Measurements from ENCODE around the gene RAD51B.
"Not testable (repeated sequence)": the region's sequence is repeated elsewhere in the genome, so short reads cannot be mapped to it uniquely, and the experiment has no call there.

DNA sequence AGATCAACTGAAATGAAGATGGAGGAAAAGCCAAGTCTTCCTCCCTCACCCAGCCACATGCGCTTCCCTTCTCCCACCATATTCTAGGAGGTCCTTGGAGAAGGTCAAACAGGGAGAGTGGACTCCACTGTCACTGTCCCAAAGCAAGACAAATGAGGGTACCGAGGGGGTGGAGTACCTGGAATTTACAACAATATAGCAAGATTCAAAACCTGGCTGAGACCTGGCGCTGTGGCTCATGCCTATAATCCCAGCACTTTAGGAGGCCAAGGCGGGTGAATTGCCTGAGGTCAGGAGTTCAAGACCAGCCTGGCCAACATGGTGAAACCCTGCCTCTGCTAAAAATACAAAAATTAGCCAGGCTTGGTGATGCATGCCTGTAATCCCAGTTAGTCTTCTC is 944.3 kb downstream of the RAD51B start:
- not testable (repeated sequence) for TF ChIP-seq EZH2 (optimal IDR thresholded peaks at IDR 0.05; ENCODE audit: low read depth, low read length)
- TF ChIP-seq, protein P1, sequence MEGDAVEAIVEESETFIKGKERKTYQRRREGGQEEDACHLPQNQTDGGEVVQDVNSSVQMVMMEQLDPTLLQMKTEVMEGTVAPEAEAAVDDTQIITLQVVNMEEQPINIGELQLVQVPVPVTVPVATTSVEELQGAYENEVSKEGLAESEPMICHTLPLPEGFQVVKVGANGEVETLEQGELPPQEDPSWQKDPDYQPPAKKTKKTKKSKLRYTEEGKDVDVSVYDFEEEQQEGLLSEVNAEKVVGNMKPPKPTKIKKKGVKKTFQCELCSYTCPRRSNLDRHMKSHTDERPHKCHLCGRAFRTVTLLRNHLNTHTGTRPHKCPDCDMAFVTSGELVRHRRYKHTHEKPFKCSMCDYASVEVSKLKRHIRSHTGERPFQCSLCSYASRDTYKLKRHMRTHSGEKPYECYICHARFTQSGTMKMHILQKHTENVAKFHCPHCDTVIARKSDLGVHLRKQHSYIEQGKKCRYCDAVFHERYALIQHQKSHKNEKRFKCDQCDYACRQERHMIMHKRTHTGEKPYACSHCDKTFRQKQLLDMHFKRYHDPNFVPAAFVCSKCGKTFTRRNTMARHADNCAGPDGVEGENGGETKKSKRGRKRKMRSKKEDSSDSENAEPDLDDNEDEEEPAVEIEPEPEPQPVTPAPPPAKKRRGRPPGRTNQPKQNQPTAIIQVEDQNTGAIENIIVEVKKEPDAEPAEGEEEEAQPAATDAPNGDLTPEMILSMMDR (IDR thresholded peaks at IDR 0.05; ENCODE audit: low read length): not testable (repeated sequence)
